OCI-LY3 (cell line): ENCODE measurements around the gene SSR1.

Source experiments
- H2AFZ ChIP-seq: fragments of 200-600, 300-600 bp; shearing (Covaris generic); 2 replicates; pipeline ENCODE4 v1.6.0; 2014; ENCODE audit warnings: antibody characterized with exemption, low read depth, low read length
- H3K27ac ChIP-seq: fragments of 200-600, 300-600 bp; sonication (generic); 2 replicates; pipeline ENCODE4 v1.5.1; 2014; ENCODE audit warnings: mild to moderate bottlenecking, low read length, moderate library complexity, mixed read lengths
- H3K27me3 ChIP-seq: fragments of 200-600, 300-600 bp; sonication (generic); 2 replicates; pipeline ENCODE4 v1.6.1; 2014; ENCODE audit warnings: low read depth, low read length, mixed read lengths
- H3K36me3 ChIP-seq: fragments of 200-600, 300-600 bp; sonication (generic); replicated peaks from 2 replicates; pipeline ENCODE3; 2014; ENCODE audit warnings: low read depth, low read length, mixed read lengths
- H3K4me1 ChIP-seq: fragments of 300-600, 200-600 bp; sonication (generic); 2 replicates; pipeline ENCODE4 v1.6.1; 2014; ENCODE audit warnings: low read length, mixed read lengths
- H3K4me2 ChIP-seq: fragments of 200-600, 300-600 bp; sonication (generic); 2 replicates; pipeline ENCODE4 v1.6.1; 2014; ENCODE audit warnings: low read length, mixed read lengths
- H3K4me3 ChIP-seq: fragments of 300-600, 200-600 bp; sonication (generic); 2 replicates; pipeline ENCODE4 v1.5.1; 2014; ENCODE audit warnings: antibody characterized with exemption, mild to moderate bottlenecking, low read length, moderate library complexity
- H3K79me2 ChIP-seq: fragments of 300-600, 200-600 bp; shearing (Covaris generic); 2 replicates; pipeline ENCODE4 v1.6.1; 2014; ENCODE audit warnings: mild to moderate bottlenecking, low read length, mixed read lengths
- H3K9ac ChIP-seq: fragments of 300-600, 200-600 bp; shearing (Covaris generic); 2 replicates; pipeline ENCODE4 v1.6.0; 2014; ENCODE audit warnings: mild to moderate bottlenecking, low read length, moderate library complexity
- H3K9me3 ChIP-seq: fragments of 200-600, 300-600 bp; shearing (Covaris generic); 2 replicates; pipeline ENCODE4 v1.6.1; 2014; ENCODE audit warnings: low read length, mixed read lengths; ENCODE audit not compliant: insufficient read depth
- H4K20me1 ChIP-seq: fragments of 200-600, 300-600 bp; sonication (generic); 2 replicates; pipeline ENCODE4 v1.6.1; 2016; ENCODE audit warnings: low read length, mixed read lengths; ENCODE audit not compliant: insufficient read depth
- EZH2phosphoT487 ChIP-seq: fragments of 200-600 bp; shearing (Covaris generic); IDR thresholded peaks from 2 replicates; pipeline ENCODE4 v1.6.1; 2018; ENCODE audit warnings: antibody characterized with exemption, mixed run types, low read depth
- TF ChIP-seq, protein P1 (sequence below): fragments of 200-600, 300-600 bp; sonication (generic); IDR thresholded peaks from 2 replicates; pipeline ENCODE4 v1.5.1; 2014; ENCODE audit warnings: antibody characterized with exemption, low read length, low read depth

SSR1 gene

DNA sequence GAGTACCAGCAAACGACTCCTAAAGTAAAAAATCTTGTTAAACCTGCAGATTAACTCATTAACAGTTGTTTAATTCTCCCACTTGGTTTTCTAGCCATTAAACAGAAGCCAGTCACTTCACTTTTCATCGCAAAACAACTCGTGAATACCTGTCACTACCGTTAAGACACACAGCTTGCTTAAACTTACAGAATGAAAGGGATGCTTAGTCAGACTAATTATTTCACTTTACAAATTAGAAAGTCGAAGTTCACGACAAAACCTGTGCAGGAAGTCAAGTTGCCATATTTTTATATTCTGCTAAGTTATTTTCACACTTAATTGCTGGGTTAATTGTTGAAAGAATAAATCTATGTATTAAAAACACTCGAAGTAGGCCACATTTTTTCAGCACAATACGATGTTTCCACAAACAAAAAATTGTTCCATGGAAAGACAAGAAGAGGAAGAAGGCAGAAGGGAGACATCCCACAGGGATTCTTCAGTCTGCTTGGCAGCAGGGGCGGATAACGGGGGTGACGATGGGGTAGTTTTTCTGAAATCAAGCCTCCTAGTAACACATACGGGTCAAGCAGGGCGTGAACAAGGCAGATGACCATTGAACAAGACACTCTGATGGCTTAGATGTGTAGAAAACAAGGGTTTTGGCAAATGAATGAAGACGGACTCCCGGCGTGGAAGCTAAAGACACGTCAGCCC, 933 bp downstream of the SSR1 start:
- peaks cover 48% of the 10 kb centered on the region for H3K36me3 ChIP-seq
- H3K27me3 ChIP-seq, result no peaks in the 10 kb centered on the region
- H3K27ac ChIP-seq, result peak overlapping the region; percentile 64
- no peak overlapping the region for H2AFZ ChIP-seq
- H3K9ac ChIP-seq, result peak overlapping the region; percentile 94
- no peak for TF ChIP-seq EZH2phosphoT487
- TF ChIP-seq, protein P1, sequence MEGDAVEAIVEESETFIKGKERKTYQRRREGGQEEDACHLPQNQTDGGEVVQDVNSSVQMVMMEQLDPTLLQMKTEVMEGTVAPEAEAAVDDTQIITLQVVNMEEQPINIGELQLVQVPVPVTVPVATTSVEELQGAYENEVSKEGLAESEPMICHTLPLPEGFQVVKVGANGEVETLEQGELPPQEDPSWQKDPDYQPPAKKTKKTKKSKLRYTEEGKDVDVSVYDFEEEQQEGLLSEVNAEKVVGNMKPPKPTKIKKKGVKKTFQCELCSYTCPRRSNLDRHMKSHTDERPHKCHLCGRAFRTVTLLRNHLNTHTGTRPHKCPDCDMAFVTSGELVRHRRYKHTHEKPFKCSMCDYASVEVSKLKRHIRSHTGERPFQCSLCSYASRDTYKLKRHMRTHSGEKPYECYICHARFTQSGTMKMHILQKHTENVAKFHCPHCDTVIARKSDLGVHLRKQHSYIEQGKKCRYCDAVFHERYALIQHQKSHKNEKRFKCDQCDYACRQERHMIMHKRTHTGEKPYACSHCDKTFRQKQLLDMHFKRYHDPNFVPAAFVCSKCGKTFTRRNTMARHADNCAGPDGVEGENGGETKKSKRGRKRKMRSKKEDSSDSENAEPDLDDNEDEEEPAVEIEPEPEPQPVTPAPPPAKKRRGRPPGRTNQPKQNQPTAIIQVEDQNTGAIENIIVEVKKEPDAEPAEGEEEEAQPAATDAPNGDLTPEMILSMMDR, result no peak
- no peaks in the 10 kb centered on the region for H3K9me3 ChIP-seq
- peaks cover 60% of the 10 kb centered on the region for H3K79me2 ChIP-seq
- peaks cover 9% of the 10 kb centered on the region for H3K4me1 ChIP-seq
- no peaks in the 10 kb centered on the region for H4K20me1 ChIP-seq
- peak overlapping the region; percentile 82 for H3K4me2 ChIP-seq
- peak overlapping the region; percentile 91 for H3K4me3 ChIP-seq

DNA sequence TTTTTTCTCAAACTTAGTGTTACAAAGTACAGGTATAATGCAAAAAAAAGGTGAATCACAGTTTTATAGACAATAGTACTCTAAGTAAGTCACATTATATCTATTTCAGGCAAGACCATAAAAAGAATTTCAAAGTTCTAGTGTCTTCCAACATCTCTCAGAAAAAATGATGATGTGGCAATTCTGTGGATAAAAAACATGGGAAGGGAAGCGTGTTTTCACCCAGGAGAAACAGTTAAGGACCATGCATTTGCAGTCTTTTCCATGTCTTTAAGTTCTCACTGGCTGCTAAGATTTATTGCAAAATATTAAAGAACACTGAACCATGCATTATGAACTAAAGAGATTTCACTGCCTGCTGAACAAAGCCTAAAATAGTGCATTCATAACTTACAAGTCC, 1.8 kb downstream of the SSR1 start:
- Histone ChIP-seq H3K27ac (no peak overlapping the region), H3K4me1 (peaks cover 9% of the 10 kb centered on the region), H2AFZ (no peak overlapping the region), H3K27me3 (no peaks in the 10 kb centered on the region), H3K9ac (peak overlapping the region; percentile 94), H3K79me2 (peaks cover 66% of the 10 kb centered on the region), H3K36me3 (peaks cover 51% of the 10 kb centered on the region), H3K4me2 (peak overlapping the region; percentile 82), H3K9me3 (no peaks in the 10 kb centered on the region), H4K20me1 (no peaks in the 10 kb centered on the region), H3K4me3 (peak overlapping the region; percentile 91)
- TF ChIP-seq, protein P1, result no peak
- TF ChIP-seq EZH2phosphoT487, result no peak

DNA sequence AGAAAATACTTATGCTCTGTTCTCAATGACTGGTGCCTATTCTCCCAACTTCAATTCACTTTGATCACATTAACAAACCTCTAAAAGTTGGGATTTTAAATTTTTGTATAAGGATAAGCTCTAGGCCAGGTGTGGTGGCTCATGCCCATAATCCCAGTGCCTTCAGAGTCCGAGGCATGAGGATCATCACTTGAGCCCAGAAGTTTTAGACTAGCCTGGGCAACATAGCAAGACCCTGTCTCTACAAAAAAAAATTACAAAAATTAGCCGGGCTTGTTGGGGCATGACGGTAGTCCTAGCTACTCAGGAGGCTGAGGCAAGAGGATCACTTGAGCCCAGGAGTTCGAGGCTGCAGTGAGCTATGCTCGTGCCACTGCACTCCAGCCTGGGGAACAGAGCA, 3.9 kb downstream of the SSR1 start:
- Histone ChIP-seq H3K79me2 (peaks cover 84% of the 10 kb centered on the region), H2AFZ (no peak overlapping the region), H3K4me3 (no peak overlapping the region), H3K27ac (no peak overlapping the region), H3K9me3 (no peaks in the 10 kb centered on the region), H3K9ac (no peak overlapping the region), H3K27me3 (no peaks in the 10 kb centered on the region), H3K36me3 (peaks cover 69% of the 10 kb centered on the region), H3K4me2 (no peak overlapping the region), H4K20me1 (peaks cover 17% of the 10 kb centered on the region; the same call in 1 of the 2 replicates), H3K4me1 (peaks cover 9% of the 10 kb centered on the region)
- TF ChIP-seq EZH2phosphoT487, result no peak
- TF ChIP-seq, protein P1, result no peak

DNA sequence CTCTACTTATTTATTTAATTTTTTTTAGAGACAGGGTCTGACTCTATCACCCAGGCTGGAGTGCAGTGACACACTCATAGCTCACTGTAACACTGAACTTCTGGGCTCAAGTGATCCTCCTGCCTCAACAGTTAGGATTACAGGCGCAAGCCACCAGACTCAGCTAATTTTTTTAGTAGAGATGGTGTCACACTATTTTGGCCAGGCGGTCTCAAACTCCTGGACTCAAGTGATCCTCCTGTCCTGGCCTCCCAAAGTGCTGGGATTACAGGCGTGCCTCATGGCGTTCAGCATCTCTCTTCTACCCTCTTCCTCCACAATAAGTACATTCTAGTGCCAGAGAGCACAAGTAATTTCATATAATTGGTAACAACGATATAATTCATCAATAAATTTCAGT, 5.5 kb downstream of the SSR1 start:
- TF ChIP-seq EZH2phosphoT487, result no peak
- TF ChIP-seq, protein P1, result no peak
- peaks cover 70% of the 10 kb centered on the region for H3K36me3 ChIP-seq
- H3K4me1 ChIP-seq, result peaks cover 5% of the 10 kb centered on the region
- peaks cover 17% of the 10 kb centered on the region; the same call in 1 of the 2 replicates for H4K20me1 ChIP-seq
- H3K27ac ChIP-seq, result no peak overlapping the region
- H3K9ac ChIP-seq, result no peak overlapping the region
- no peaks in the 10 kb centered on the region for H3K9me3 ChIP-seq
- H3K79me2 ChIP-seq, result peaks cover 80% of the 10 kb centered on the region
- no peak overlapping the region for H3K4me3 ChIP-seq
- H3K4me2 ChIP-seq, result no peak overlapping the region
- no peaks in the 10 kb centered on the region for H3K27me3 ChIP-seq
- H2AFZ ChIP-seq, result no peak overlapping the region
